HG03575 (cell line): ENCODE measurements around the gene FCER2.

Experiments used
- ATAC-seq: cut with Tn5 transposase; IDR thresholded peaks from one replicate; pipeline ENCODE4 v1.9.1; 2021; ENCODE audit not compliant: unreplicated experiment, insufficient number of reproducible peaks, low FRiP score; ENCODE audit errors: extremely low read depth

Gene FCER2

GRCh38 chr19:7681340-7682174, 20.4 kb downstream of the FCER2 start:
- ATAC-seq, result no peak

- no peak for ATAC-seq
Measured at GRCh38 chr19:7680606-7681339, 21.2 kb downstream of the FCER2 start, which contains the start of gene TRAPPC5. Gene TRAPPC5, plus strand, starts transcription at chr19:7680833. Its CDS starts 1,421 bp downstream, at chr19:7682254.

DNA sequence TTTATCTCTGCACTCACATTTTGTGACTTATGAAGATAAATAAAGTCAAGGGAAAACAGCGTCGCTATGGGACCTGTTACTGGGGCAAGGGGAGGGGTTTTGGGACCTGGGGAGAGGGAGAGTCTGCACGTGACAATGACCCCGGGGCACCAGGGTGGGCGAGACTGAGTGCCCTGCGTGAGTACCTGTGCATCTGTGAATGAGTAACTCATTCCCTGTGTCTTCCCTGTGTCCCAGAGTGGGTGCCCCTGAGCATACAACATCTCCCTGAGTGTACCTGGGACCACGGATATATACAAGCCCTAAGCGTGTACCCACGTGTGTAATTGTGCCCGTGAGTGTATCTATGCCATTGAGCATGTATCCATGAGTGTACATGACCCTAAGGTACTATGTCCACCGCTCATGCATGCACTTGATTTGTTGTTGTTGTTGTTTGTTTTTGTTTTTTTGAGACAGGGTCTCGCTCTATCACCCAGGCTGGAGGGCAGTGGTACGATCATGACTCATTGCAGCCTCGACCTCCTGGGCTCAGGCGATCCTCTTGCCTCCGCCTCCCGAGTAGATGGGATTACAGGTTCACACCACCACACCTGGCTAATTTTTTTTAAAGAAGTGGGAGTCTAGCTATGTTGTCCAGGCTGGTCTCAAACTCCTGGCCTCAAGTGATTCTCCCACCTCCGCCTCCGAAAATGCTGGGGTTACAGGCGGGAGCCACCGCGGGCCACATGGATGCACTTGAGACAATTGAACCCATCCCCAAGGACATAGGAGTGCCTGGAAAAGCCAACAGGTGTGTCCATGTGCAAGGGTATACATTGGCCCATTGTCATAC, 21.9 kb downstream of the FCER2 start:
- ATAC-seq, result no peak

- ATAC-seq, result no peak
Measured at GRCh38 chr19:7678971-7679751, 22.8 kb downstream of the FCER2 start.

- no peak for ATAC-seq
Measured at GRCh38 chr19:7677669-7678311, 24.1 kb downstream of the FCER2 start.

DNA sequence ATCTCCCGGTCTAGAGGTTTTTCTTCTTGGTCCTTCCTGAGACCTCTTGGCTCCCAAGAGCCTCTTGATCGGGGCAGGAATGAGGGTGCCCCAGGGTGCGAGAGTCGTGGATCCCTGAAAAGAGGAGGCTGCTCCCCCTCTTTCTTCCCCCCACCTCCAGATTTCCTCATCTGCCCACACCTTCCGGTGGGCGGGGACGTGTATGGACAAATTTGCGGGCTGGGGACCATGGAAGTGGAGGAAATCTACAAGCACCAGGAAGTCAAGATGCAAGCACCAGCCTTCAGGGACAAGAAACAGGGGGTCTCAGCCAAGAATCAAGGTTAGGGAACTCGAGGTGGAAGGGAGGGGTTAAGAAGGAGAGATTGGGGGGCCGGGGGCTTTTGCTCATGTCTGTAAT, 25.1 kb downstream of the FCER2 start, which contains the start of gene MCEMP1:
TSS of gene MCEMP1 (plus strand) at position 237 of the 400 bp plus-strand sequence. CDS start at position 268, 31 bp downstream.
- no peak for ATAC-seq

GRCh38 chr19:7676376-7676775, 25.6 kb downstream of the FCER2 start:
- no peak for ATAC-seq

DNA sequence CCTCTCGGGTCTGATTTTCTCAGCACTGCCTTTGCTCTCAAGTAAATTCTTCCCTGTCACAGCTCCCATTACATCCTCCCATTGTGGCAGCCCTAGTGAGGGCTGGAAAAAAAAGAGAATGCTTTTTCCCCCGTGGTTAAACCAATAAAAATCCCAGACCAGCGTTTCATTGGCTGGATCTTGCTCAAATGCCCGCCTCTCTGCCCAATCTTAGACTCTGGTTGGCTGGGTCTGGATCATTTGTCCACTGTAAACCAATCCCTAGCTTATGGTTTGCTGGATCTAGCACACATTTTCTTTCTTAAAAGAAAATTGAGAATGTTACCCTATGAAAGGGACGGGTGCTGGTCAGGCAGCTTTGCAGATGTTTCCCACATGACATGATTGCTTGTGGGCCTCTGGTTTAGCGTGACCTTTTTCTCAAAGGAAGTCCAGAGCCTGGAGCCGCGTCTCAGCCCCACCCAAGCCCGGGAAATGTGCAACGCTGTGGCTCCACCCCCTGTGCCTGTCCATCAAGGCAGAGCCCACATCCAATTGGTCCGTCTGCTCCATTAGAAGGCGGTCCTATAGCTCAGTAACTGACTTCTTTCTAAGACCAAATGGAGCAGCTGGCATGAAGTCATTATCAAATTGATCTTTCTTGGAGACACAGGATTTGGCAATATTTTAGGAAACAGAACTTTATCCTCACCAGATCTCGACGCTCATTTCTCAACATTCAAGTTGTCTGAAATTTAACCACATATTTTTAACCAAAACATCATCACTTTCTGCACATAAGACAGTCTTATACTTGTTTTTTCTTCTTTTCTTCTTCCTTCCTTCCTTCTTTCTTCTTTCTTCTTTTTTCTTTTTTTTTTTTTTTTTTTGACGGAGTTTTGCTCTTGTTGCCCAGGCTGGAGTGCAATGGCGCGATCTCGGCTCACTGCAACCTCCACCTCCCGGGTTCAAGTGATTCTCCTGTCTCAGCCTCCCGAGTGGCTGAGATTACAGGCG, 27.6 kb downstream of the FCER2 start:
- no peak for ATAC-seq

DNA sequence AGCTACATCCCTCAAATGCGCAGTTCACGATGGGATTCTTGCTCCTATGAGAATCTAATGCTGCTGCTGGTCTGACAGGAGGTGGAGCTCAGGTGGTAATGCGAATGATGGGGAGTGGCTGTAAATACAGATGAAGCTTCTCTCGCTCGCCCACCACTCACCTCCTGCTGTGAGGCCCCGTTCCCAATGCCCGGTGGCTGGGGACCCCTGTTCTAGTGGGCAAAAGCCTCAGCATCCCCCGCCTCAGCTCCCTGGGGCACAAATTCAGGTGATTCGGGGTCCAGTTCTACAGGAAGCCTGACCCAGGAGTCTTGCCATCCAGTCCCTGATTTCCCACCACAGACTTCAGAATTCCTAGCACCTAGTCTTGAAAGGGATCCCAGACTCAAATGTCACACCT, 29.4 kb downstream of the FCER2 start:
- no peak for ATAC-seq

GRCh38 chr19:7670790-7671189, 31.1 kb downstream of the FCER2 start:
- no peak for ATAC-seq

GRCh38 chr19:7670150-7670783, 31.7 kb downstream of the FCER2 start:
- no peak for ATAC-seq

GRCh38 chr19:7669641-7670040, 32.3 kb downstream of the FCER2 start:
- ATAC-seq, result no peak

- no peak for ATAC-seq
Measured at GRCh38 chr19:7668842-7669241, 33.1 kb downstream of the FCER2 start, which contains the start of gene RETN. Gene RETN, plus strand, starts transcription at chr19:7669049. Its CDS starts 278 bp downstream, at chr19:7669327.

GRCh38 chr19:7665076-7665475, 36.9 kb downstream of the FCER2 start:
- no peak for ATAC-seq

DNA sequence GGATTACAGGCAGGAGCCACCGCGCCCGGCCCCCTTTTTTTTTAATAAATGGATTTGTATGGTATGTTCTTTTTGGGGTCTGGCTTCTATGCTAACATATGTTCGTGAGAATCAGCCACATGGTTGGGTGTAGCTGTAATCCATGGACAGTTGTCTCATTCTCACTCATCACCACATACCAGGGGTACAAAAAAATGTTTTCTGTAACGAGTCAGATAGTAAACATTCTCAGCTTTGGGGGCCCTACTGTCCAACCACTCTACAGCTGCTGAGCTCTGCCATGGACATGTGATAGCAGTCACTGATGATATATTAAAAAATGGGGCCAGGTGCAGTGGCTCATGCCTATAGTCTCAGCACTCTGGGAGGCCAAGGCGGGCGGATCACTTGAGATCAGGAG, 38.2 kb downstream of the FCER2 start:
- no peak for ATAC-seq

DNA sequence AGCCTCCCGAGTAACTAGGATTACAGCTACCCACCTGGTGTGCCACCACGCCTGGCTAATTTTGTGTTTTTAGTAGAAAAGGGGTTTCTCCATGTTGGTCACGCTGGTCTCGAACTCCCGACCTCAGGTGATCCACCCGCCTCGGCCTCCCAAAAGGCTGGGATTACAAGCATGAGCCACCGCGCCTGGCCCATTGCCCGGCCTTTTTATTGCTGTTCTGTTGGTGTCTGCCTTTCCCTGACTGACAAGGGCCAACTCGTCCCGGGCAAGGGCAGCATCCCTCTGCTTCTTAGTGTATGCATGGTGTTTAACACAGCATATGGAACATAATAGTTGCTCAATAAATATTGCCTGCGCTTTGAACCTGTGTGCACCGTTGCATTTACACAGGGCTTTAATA, 39.3 kb downstream of the FCER2 start:
- no peak for ATAC-seq
